ENCODE results near the gene MCTP2. TPM values are rescaled to one million over a fixed set of nuclear protein-coding genes. Genes with fewer than 3 reads are reported as not detected.

MCTP2 gene
- total RNA-seq, 4 donors from 2014 or later, result 0.13 to 2.0 (median 0.43) TPM

DNA sequence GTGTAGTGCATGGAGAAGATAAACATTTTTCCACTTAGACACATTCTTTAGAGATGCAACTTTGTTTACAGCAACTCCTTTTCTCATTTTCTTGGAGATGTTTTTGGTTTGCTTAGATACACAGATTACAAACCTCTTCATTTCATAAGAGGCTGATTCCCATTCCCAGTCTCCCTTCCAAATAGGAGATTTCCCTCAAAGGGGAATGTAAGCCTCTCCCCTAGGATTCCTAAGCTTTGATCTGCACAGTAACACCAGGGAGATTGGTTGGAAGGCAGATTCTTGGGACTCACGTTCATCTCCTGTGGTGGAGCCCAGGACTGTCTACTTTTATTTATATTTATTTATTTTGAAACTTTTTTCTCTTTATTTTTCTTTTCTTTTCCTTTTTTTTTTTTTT, 63.2 kb downstream of the MCTP2 start:
- no peak for TF ChIP-seq CTCF (IDR thresholded peaks at IDR 0.05 in 4 of 5, conservative IDR thresholded peaks at IDR 0.05 in 1 of 5)
- no peak for TF ChIP-seq POLR2A (IDR thresholded peaks at IDR 0.05)
- in situ Hi-C loops (cut with MboI; ENCODE audit: low sequenced_read_pairs in 4 of 4), result no loop called here

DNA sequence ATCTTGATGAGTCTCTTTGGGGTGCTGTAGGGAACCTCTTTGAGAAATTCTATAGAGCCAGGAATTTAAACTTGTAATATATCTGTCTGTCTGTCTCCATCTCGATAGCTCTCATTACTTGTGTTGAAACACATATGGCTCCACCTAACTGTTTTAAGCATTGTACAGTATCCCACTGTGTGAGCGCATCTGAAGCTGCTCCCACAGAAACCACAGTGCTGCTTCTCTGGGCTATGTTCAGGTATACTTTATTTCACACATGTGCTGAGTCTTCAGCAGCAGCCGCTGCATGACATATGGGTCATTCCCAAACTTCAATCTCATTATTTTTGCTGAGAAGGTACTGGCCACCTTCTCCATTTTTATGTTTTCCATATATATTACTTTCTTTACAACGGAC, 63.9 kb downstream of the MCTP2 start:
- TF ChIP-seq CTCF (IDR thresholded peaks at IDR 0.05 in 4 of 5, conservative IDR thresholded peaks at IDR 0.05 in 1 of 5), result no peak
- no peak for TF ChIP-seq POLR2A (IDR thresholded peaks at IDR 0.05)
- H3K4me3 ChIP-seq, result no peak overlapping the region
- H3K27ac ChIP-seq, result no peak overlapping the region
- no peak for DNase-seq
- in situ Hi-C loops (cut with MboI; ENCODE audit: low sequenced_read_pairs in 4 of 4), result no loop called here
- H3K4me1 ChIP-seq, result no peaks in the 10 kb centered on the region
- H3K27me3 ChIP-seq, result no peaks in the 10 kb centered on the region
- no peaks in the 10 kb centered on the region for H3K9me3 ChIP-seq
- no peaks in the 10 kb centered on the region for H3K36me3 ChIP-seq
- intact Hi-C loops (cut with DNase I; ENCODE audit: low total_unique reads), result no loop called here
- ATAC-seq, result no peak

More for the DNA sequence above, 63.2 kb downstream of the MCTP2 start:
- Histone ChIP-seq H3K27ac (no peak overlapping the region), H3K4me3 (no peak overlapping the region), H3K4me1 (no peaks in the 10 kb centered on the region), H3K27me3 (no peaks in the 10 kb centered on the region), H3K9me3 (no peaks in the 10 kb centered on the region), H3K36me3 (no peaks in the 10 kb centered on the region)
- ATAC-seq, result no peak
- intact Hi-C loops (cut with DNase I; ENCODE audit: low total_unique reads), result no loop called here
- no peak for DNase-seq

DNA sequence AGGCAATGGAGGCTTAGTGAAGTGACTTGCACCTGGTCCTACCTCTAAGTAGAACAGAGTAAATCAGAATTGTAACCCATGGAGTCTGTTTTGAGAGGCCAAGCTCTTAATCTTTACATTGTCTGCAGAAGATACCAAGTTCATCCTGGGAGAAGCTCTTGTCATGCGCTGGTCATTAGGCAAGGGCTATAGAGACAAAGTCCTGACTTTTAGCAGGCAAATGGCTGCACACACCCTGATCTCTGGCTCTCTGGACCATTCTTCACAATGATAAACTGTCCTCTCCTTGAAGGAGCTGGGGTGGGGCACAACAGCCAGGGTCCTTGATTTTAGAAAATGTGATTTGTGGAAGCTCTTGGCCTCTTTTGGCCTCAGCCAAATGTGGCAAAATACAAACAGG, 65.4 kb downstream of the MCTP2 start:
- no peak overlapping the region for H3K4me3 ChIP-seq
- ATAC-seq (no peak), DNase-seq (no peak)
- TF ChIP-seq POLR2A (IDR thresholded peaks at IDR 0.05) (no peak), CTCF (IDR thresholded peaks at IDR 0.05 in 4 of 5, conservative IDR thresholded peaks at IDR 0.05 in 1 of 5) (no peak)
- no peak overlapping the region for H3K27ac ChIP-seq
- H3K36me3 ChIP-seq, result no peaks in the 10 kb centered on the region
- H3K9me3 ChIP-seq, result no peaks in the 10 kb centered on the region
- intact Hi-C loops (cut with DNase I; ENCODE audit: low total_unique reads) (no loop called here), in situ Hi-C loops (cut with MboI; ENCODE audit: low sequenced_read_pairs in 4 of 4) (no loop called here)
- no peaks in the 10 kb centered on the region for H3K4me1 ChIP-seq
- no peaks in the 10 kb centered on the region for H3K27me3 ChIP-seq

DNA sequence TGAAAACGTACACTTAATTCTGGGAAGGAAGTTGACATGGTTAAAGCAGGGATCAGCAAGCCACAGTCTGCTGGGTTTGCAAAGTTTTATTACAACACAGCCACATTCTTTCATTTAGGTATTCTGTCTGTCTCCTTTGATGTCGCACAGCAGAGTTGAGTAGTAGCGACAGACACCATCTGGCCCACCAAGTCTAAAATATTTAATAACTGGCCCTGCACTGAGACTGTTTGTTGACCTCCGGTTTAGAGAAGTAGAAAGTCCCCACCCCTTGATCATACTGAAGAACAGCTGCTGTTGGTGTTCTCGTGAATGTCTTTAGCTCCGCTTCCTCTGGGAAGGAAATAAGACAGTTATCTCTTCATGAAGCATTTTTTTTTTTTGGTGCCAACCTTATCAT, 66.2 kb downstream of the MCTP2 start:
- DNase-seq (no peak), ATAC-seq (no peak)
- no peak for TF ChIP-seq POLR2A (IDR thresholded peaks at IDR 0.05)
- TF ChIP-seq CTCF (IDR thresholded peaks at IDR 0.05 in 4 of 5, conservative IDR thresholded peaks at IDR 0.05 in 1 of 5), result no peak
- H3K27ac ChIP-seq, result no peak overlapping the region
- H3K4me1 ChIP-seq, result no peaks in the 10 kb centered on the region
- no peak overlapping the region for H3K4me3 ChIP-seq
- H3K9me3 ChIP-seq, result no peaks in the 10 kb centered on the region
- in situ Hi-C loops (cut with MboI; ENCODE audit: low sequenced_read_pairs in 4 of 4) (no loop called here), intact Hi-C loops (cut with DNase I; ENCODE audit: low total_unique reads) (no loop called here)
- no peaks in the 10 kb centered on the region for H3K36me3 ChIP-seq
- H3K27me3 ChIP-seq, result no peaks in the 10 kb centered on the region

GRCh38 chr15:94298364-94298763, 67.0 kb downstream of the MCTP2 start:
- no peak overlapping the region for H3K4me3 ChIP-seq
- intact Hi-C loops (cut with DNase I; ENCODE audit: low total_unique reads) (no loop called here), in situ Hi-C loops (cut with MboI; ENCODE audit: low sequenced_read_pairs in 4 of 4) (no loop called here)
- no peaks in the 10 kb centered on the region for H3K4me1 ChIP-seq
- no peaks in the 10 kb centered on the region for H3K27me3 ChIP-seq
- no peak overlapping the region for H3K27ac ChIP-seq
- ATAC-seq, result no peak
- TF ChIP-seq POLR2A (IDR thresholded peaks at IDR 0.05) (no peak), CTCF (IDR thresholded peaks at IDR 0.05 in 4 of 5, conservative IDR thresholded peaks at IDR 0.05 in 1 of 5) (no peak)
- DNase-seq, result no peak
- no peaks in the 10 kb centered on the region for H3K9me3 ChIP-seq
- H3K36me3 ChIP-seq, result no peaks in the 10 kb centered on the region

All from gastrocnemius medialis (tissue), 4 donors.